ENCODE measurements around the gene TADA3.

TADA3 gene

DNA sequence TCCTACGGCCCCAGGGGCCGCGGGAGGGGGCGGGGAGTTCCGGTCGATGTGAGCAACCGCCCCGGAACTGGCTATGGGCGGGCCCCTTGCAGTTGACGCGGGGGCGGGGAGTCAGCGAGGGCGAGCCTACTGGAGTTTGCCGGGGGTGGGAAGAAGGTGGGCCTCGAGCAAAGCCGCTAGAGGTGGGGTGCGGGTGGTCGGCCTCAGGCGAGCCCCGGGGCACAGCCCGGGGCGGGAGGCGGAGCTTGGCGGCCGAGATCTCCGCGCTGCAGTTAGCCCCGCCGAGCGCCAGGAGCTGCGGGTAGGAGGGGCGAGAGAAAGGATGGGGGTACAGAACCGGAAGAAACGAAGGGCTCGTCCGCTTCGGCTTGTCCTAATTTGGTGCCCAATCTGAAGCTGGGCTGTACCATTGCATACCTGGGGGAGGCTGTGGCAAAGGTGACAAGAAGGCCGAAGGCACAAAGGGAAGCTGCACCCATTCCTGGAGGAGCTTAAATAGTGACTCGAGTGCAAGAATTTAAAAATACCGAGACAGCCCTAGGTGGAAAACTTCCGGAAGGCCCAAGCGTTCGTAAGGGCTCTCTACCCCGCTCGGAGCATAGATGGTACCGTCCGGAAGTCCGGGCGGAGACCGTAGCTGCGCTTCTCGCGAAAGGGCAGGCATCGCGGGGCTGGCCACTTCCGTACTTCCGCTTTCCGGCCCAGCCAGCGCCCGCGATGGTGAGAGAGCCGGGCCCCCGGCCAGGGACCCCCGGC lies at the start of gene TADA3, which contains the start of gene ARPC4:
Gene TADA3 (minus strand): TSS at position 69 of the 756 bp plus-strand sequence. CDS start 1,007 bp downstream, outside the sequence.
Gene ARPC4 (plus strand): TSS at position 678 of the 756 bp plus-strand sequence. CDS start 40 bp downstream, at position 718.
- DNase-seq (ENCODE audit: low read depth), result peak; percentile 94

- no peak for DNase-seq (ENCODE audit: low read depth)
These were observed 48.7 kb upstream of the TADA3 start for GRCh38 chr3:9841015-9841414.

- no peak for DNase-seq (ENCODE audit: low read depth)
These were observed 46.6 kb upstream of the TADA3 start for GRCh38 chr3:9838856-9839255.

DNA sequence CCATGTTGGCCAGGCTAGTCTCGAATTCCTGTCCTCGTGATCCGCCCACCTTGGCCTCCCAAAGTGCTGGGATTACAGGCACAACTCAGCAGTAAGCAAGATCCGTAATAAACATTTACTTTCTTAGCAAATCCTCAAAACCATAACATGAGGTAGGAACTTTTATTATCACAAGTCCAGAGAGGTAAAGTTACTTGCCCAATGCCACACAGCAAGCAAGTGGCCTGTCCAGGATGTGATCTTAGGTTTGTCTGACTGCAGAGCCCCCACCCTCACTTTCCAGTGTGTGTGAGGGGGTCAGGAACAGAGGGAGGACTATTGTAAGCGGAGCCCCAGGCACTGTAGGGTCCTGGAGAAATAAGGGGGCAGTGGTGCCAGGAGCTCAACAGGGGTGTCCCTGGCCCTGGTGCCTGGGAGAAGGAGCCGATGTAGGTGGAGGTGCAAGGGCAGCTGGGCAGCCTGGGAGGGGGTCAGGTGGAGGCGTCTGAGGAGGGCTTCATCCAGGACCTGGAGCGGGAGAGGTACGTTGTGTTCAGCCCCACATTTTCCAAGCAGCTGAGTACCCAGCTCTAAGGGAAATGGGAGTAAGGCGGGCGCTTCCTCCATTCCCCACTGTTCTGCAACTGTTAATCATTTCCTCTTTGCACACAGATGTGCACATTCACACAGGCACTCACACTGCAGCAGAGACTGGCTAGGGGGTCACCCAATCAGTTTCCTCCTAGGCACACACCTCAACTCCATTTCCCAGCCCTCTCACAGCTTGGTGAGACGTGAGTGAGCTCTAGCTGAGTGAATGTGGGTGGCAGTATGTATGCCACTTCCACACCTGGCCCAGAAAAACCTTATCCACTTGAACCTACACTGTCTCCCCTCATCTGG lies 45.7 kb upstream of the TADA3 start:
- DNase-seq (ENCODE audit: low read depth), result no peak

GRCh38 chr3:9834520-9835380 lies 42.5 kb upstream of the TADA3 start:
- DNase-seq (ENCODE audit: low read depth), result no peak

- DNase-seq (ENCODE audit: low read depth), result no peak
These were observed 40.8 kb upstream of the TADA3 start for GRCh38 chr3:9833078-9833477.

DNA sequence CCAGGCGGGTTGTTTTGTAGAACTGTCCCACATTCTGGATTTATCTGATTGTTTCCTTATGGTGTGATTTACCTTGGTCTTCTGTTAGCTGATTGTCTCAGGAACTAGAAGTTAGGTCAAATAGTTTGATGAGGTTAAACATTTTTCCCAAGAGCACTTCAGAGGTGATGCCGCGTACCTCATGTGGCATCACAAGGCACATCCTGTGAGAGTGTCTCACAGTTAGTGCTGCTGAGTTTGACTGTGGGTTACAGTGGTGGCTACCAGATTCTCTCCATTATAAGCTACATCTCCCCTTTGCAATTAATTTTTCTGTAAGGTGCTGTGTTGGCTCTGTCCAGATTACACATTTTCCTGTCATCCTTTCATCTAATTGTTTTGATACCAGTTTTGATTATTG lies 39.0 kb upstream of the TADA3 start:
- no peak for DNase-seq (ENCODE audit: low read depth)

- no peak for DNase-seq (ENCODE audit: low read depth)
These were observed 36.8 kb upstream of the TADA3 start for GRCh38 chr3:9828801-9829755.

- no peak for DNase-seq (ENCODE audit: low read depth)
These were observed 34.7 kb upstream of the TADA3 start for GRCh38 chr3:9826815-9827573.

GRCh38 chr3:9825451-9826040 lies 33.3 kb upstream of the TADA3 start:
- DNase-seq (ENCODE audit: low read depth), result no peak

GRCh38 chr3:9820946-9821345 lies 28.7 kb upstream of the TADA3 start:
- no peak for DNase-seq (ENCODE audit: low read depth)

DNA sequence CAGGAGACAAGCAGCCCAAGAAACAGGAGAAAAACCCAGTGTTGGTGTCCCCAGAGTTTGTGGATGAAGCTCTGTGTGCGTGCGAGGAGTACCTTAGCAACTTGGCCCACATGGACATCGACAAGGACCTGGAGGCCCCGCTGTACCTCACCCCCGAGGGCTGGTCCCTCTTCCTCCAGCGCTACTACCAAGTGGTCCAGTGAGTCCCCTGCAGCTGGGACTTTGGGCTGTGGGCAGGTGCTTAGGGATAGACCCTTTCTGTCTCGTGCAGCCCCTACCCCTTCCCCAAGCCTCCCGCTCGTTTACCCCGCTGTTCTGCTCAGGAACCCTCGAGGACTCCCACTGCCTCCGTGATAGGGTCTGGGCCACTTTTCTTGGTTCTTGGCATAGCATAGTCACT lies 28.3 kb upstream of the TADA3 start:
- no peak for DNase-seq (ENCODE audit: low read depth)

DNA sequence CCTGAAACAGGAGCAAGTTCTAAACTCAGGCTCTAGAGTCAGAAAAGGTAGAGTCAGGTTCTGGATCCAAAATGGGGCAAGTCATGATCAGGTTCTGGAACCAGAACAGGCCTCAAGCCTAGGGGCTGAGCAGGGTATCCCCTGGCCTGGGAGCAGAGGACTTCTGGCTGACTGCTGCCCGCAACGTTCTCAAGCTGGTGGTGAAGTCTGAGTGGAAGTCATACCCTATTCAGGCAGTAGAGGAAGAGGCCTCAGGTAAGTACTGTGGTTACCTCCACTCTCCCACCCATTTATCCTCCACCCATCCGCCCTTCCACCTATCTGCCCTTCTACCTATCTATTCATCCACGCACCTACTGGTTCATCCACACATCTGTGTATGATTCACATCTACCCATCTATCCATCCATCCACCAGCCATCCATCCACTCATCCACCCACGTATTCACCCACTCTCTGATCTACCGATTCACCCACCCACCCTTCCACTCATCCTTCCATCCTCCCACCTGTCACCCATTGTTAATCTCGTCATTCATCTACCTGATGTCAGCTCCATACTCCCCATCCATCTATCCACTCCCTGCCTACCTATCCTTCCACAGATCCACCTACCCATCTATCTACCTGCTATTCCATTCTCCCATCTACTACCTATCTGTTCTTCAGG lies 26.5 kb upstream of the TADA3 start:
- no peak for DNase-seq (ENCODE audit: low read depth)

- no peak for DNase-seq (ENCODE audit: low read depth)
These were observed 25.2 kb upstream of the TADA3 start for GRCh38 chr3:9817436-9817835.

DNA sequence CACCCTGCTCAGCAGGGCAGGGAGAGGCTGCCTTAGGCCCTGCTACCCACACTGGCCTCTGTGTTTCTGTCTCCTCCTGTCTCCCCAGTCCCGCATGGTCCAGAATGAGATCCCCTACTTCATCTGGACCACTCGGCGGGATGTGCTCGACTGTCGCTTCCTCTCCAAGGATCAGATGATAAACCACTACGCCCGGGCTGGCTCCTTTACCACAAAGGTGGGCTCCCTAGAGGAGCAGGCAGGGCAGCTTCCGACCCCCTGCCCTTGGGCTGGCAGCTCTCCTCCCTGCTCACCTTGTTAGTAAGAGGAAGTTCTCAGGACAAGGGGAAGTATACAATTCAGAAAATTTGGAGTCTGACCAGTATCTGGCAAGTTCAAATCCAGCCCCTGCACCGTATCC lies 23.7 kb upstream of the TADA3 start:
- DNase-seq (ENCODE audit: low read depth), result no peak

GRCh38 chr3:9812870-9813483 lies 20.7 kb upstream of the TADA3 start:
- no peak for DNase-seq (ENCODE audit: low read depth)

GRCh38 chr3:9810846-9811245 lies 18.6 kb upstream of the TADA3 start:
- no peak for DNase-seq (ENCODE audit: low read depth)

DNA sequence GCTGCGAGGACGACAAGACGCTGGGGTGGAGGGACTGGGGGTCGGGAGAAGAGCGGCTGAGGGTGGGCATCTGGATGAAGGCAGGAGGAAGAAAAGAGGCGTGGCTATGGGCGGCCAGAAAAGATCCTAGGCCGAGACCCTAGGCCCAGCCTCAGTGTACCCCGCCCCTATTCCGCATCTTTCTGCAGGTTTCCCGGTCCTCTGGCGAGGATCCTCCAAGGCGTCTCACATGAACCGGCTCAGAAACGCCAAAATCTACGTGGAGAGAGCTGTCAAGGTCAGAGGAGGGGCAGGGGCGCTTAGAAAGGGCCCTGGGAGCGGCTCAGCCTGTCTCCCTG lies 18.1 kb upstream of the TADA3 start:
- DNase-seq (ENCODE audit: low read depth), result no peak

Measured in GM04504 (cell line).